Heart left ventricle (tissue), 16 donors: ENCODE data around the gene INSYN1. TPM values are rescaled to one million over a fixed set of nuclear protein-coding genes. Genes with fewer than 3 reads are reported as not detected.

Source experiments
- ATAC-seq, 4 donors: fragments of 200-7000 bp; cut with Tn5 transposase; one replicate each; pipeline ENCODE4 v1.9.1; 2020 to 2022; ENCODE audit warnings: moderate library complexity in 4 of 4, mild to moderate bottlenecking in 3 of 4, moderate number of reproducible peaks in 1 of 4
- DNase-seq, 5 donors: peaks; one replicate each; pipeline ENCODE4 v3.0.0-alpha.2; 2020
- H3K27ac ChIP-seq, 12 donors: fragments of 200-600 bp; sonication (generic) in 4 of 12; one replicate each; pipeline versions ENCODE4 v1.5.0 to v1.8.0; 2016 to 2022; ENCODE audit warnings: mild to moderate bottlenecking in 2 of 12
- H3K27me3 ChIP-seq, 9 donors: fragments of 200-600 bp; sonication (generic) in 2 of 9; one replicate each; pipeline versions ENCODE4 v1.5.1 to v1.8.0; 2016 to 2022; ENCODE audit warnings: mild to moderate bottlenecking in 3 of 9
- H3K36me3 ChIP-seq, 9 donors: fragments of 200-600 bp; sonication (generic) in 2 of 9; one replicate each; pipeline versions ENCODE4 v1.5.0 to v1.8.0; 2018 to 2022; ENCODE audit warnings: mild to moderate bottlenecking in 2 of 9
- H3K4me1 ChIP-seq, 12 donors: fragments of 200-600 bp; sonication (generic) in 4 of 12; one replicate each; pipeline versions ENCODE4 v1.5.0 to v1.8.0; 2016 to 2022; ENCODE audit warnings: mild to moderate bottlenecking in 3 of 12
- H3K4me3 ChIP-seq, 12 donors: fragments of 200-600 bp; sonication (generic) in 4 of 12; one replicate each; pipeline versions ENCODE4 v1.5.0 to v1.8.0; 2017 to 2022; ENCODE audit warnings: mild to moderate bottlenecking in 9 of 12, moderate library complexity in 4 of 12
- H3K9me3 ChIP-seq, 12 donors: fragments of 200-600 bp; sonication (generic) in 4 of 12; one replicate each; pipeline versions ENCODE4 v1.5.0 to v1.8.0; 2016 to 2022; ENCODE audit warnings: mild to moderate bottlenecking in 1 of 12
- CTCF ChIP-seq, 12 donors: fragments of 200-600 bp; sonication (generic) in 4 of 12; IDR thresholded peaks; one replicate each; pipeline versions ENCODE4 v1.5.0 to v1.8.0; 2018 to 2022; ENCODE audit warnings: antibody characterized with exemption in 12 of 12, mild to moderate bottlenecking in 5 of 12
- POLR2A ChIP-seq, 2 donors: fragments of 450-650 bp; IDR thresholded peaks; one replicate each; pipeline ENCODE4 v1.6.1; 2017; ENCODE audit warnings: antibody characterized with exemption in 2 of 2, mild to moderate bottlenecking in 2 of 2, moderate library complexity in 2 of 2
- WGBS, 4 donors: extraction: QIAGEN DNeasy Blood & Tissue Kit in 2 of 4; methylation state at CpG; one replicate each; pipeline versions ENCODE4 v1.1.5 to v1.1.7; 2013 to 2018; 5-methylcytosine and 5-hydroxymethylcytosine counted together
- intact Hi-C, 10 donors: fragments of 100-400 bp; cut with DNase I; formaldehyde crosslinking; loops; one replicate each; pipeline versions ENCODE4 v1.11.1 to v1.14.2; 2022
- polyA plus RNA-seq, 2 donors: library from polyadenylated mRNA; stranded (reverse); fragments of 200-250 nt; gene quantifications; one replicate each; pipeline ENCODE4 v1.2.3, GENCODE V29; 2013
- total RNA-seq, 9 donors: library from RNA; depleted of rRNA in 2 of 9; stranded (reverse); fragments of >200 nt in 2 of 9; fragmentation: NEBNext Ultra II Directional in 3 of 9; extraction: Animal tissue kit (Norgen Biotek cat#: 25700) in 3 of 9; gene quantifications; one replicate each; pipeline versions ENCODE4 v1.1.0 to v1.2.4, GENCODE V29; 2016 to 2023
- donor health status: ischemic (EF 13 %, LVEDD 7.1; RV severe dilation, severe dysfunction).
- donor health status: healthy with polysubstance abuse.
- donor health status: DM: no; HTN: yes; CAD: no.
- donor health status: DM: no; HTN: no; CAD: no.
- donor health status: ischemic (EF 25% LVEDD 6.9; RV normal size, moderate dysfunction).
- donor health status: ischemic (EF 25% LVEDD 5.7; RV mildly dilated, moderate dysfunction).
- donor health status: healthy.
- donor health status: DM: yes; HTN: yes; CAD: no.
- donor health status: ischemic (EF 35%, LVEDD 5.7; RV mildly dilated, moderate dysfunction).
- donor health status: nonischemic (EF 11% LVEDD 7.7; RV severe dilation, severe dysfunction).
- donor health status: DM: yes; HTN: yes; CAD: no.
- donor health status: PGD.
- donor health status: ischemic (EF 29% LVEDD 5.4; RV normal size, mild dysfunction).
- donor health status: nonischemic (EF 23%, LVEDD 6.1; RV moderate dilation, normal function).

INSYN1 gene
- total and polyA plus RNA-seq, 11 donors = 51.5 to 182 (median 107) TPM

GRCh38 chr15:73752806-73753193, 351 bp downstream of the INSYN1 start:
- H3K4me1 ChIP-seq = peaks cover 0 to 33% (median 7%) of the 10 kb centered on the region in 12 donors
- H3K27ac ChIP-seq = peak overlapping the region in 9 of 12 donors; percentile 26 to 80 (median 57)
- ATAC-seq = peak in 3 of 4 donors; percentile 8 to 53 (median 23)
- H3K36me3 ChIP-seq = no peaks in the 10 kb centered on the region
- peaks cover 0 to 43% (median 7%) of the 10 kb centered on the region in 9 donors for H3K27me3 ChIP-seq
- TF ChIP-seq POLR2A (IDR thresholded peaks at IDR 0.05) (no peak), CTCF (IDR thresholded peaks at IDR 0.05) (no peak)
- no peak for DNase-seq
- no peaks in the 10 kb centered on the region for H3K9me3 ChIP-seq
- H3K4me3 ChIP-seq = peak overlapping the region; percentile 57 to 92 (median 70)
- intact Hi-C loops = loop anchor here in 1 of 10 donors (5.0 kb wide), 1 partner anchor 120 kb away; the partner anchor contains the start of gene TBC1D21
- WGBS, 4 donors = 0 to 1% (median 1%) methylated on average over 25 to 55 of the region's 56 CpGs

- peak in 3 of 4 donors; percentile 29 to 49 (median 33) for ATAC-seq
Measured at GRCh38 chr15:73751899-73752805, 999 bp downstream of the INSYN1 start.

GRCh38 chr15:73751511-73751898, 1.6 kb downstream of the INSYN1 start:
- peaks cover 0 to 31% (median 9%) of the 10 kb centered on the region in 12 donors for H3K4me1 ChIP-seq
- WGBS, 4 donors = 0 to 29% (median 28%) methylated on average over 2 to 9 of the region's 9 CpGs; no CpG with 5 or more reads in 1 of the 4 donors
- ATAC-seq = peak in 2 of 4 donors; percentile 3
- peak overlapping the region; percentile 57 to 92 (median 70) for H3K4me3 ChIP-seq
- peaks cover 0 to 40% (median 7%) of the 10 kb centered on the region in 9 donors for H3K27me3 ChIP-seq
- TF ChIP-seq POLR2A (IDR thresholded peaks at IDR 0.05) = no peak
- no peak for TF ChIP-seq CTCF (IDR thresholded peaks at IDR 0.05)
- H3K9me3 ChIP-seq = no peaks in the 10 kb centered on the region
- H3K27ac ChIP-seq = peak overlapping the region in 3 of 12 donors; percentile 26 to 80 (median 51)
- no peak for DNase-seq
- intact Hi-C loops = loop anchor here in 1 of 10 donors (5.0 kb wide), 1 partner anchor 121 kb away; the partner anchor contains the start of gene TBC1D21
- H3K36me3 ChIP-seq = no peaks in the 10 kb centered on the region

More at GRCh38 chr15:73751899-73752805, 999 bp downstream of the INSYN1 start:
- Histone ChIP-seq H3K4me1 (peaks cover 0 to 31% (median 6%) of the 10 kb centered on the region in 12 donors), H3K27me3 (peaks cover 0 to 40% (median 7%) of the 10 kb centered on the region in 9 donors), H3K4me3 (peak overlapping the region; percentile 57 to 92 (median 70)), H3K36me3 (no peaks in the 10 kb centered on the region), H3K9me3 (no peaks in the 10 kb centered on the region), H3K27ac (peak overlapping the region in 10 of 12 donors; percentile 26 to 80 (median 56))
- DNase-seq = peak in 1 of 5 donors; percentile 65
- WGBS, 4 donors = 1 to 2% (median 1%) methylated on average over 34 to 79 of the region's 79 CpGs
- TF ChIP-seq CTCF (IDR thresholded peaks at IDR 0.05) (no peak), POLR2A (IDR thresholded peaks at IDR 0.05) (no peak)
- intact Hi-C loops = loop anchor here in 1 of 10 donors (5.0 kb wide), 1 partner anchor 120 kb away; the partner anchor contains the start of gene TBC1D21

- Histone ChIP-seq H3K27ac (no peak overlapping the region), H3K4me1 (peaks cover 0 to 31% (median 9%) of the 10 kb centered on the region in 12 donors), H3K36me3 (no peaks in the 10 kb centered on the region), H3K27me3 (peaks cover 0 to 40% (median 7%) of the 10 kb centered on the region in 9 donors), H3K4me3 (peak overlapping the region in 8 of 12 donors; percentile 65 to 92 (median 72)), H3K9me3 (no peaks in the 10 kb centered on the region)
- ATAC-seq (no peak), DNase-seq (no peak)
- intact Hi-C loops = loop anchor here in 1 of 10 donors (5.0 kb wide), 1 partner anchor 121 kb away; the partner anchor contains the start of gene TBC1D21
- WGBS, 4 donors = 87 to 95% (median 88%) methylated on average over 20 of the region's 20 CpGs
- TF ChIP-seq POLR2A (IDR thresholded peaks at IDR 0.05) (no peak), CTCF (IDR thresholded peaks at IDR 0.05) (no peak)
Measured at GRCh38 chr15:73750951-73751350, 2.2 kb downstream of the INSYN1 start.
